ENCODE results near the gene PIK3CB. TPM values are rescaled to one million over a fixed set of nuclear protein-coding genes. Genes with fewer than 3 reads are reported as not detected.

PIK3CB gene
- total RNA-seq, 1 experiment from 2014 or later = 35.6 TPM

DNA sequence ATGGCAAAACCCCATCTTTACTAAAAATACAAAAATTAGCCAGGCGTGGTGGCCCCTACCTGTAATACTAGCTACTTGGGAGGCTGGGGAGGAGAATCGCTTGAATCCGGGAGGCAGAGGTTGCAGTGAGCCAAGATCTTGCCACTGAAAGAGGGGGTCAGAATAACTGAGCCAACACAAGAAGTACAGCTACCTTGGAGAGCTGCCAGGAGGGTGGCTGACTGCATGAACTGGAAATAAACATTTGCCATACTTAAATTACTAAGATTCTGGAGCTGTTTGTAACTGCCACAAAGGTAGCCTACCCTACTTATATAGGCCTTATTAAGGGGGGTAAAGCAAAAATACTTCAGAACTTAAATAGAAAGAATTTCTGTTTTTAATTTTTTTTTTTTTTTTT is 15.4 kb upstream of the PIK3CB start:
- H3K9ac ChIP-seq (ENCODE audit: extremely low read depth, insufficient read length, low read length) = no peak overlapping the region
- no CpG with 5 or more reads among the region's 3 CpGs for WGBS (ENCODE audit: extremely low coverage, insufficient read length, low lambda C conversion rate)
- Mint-ChIP-seq H3K36me3 (ENCODE audit: insufficient read depth in 1 of 3, low read depth in 3 of 3) (no peaks in the 10 kb centered on the region; a peak in 1 of 7 replicates), H3K9me3 (no peaks in the 10 kb centered on the region), H3K4me1 (peaks cover 26 to 27% of the 10 kb centered on the region in 2 experiments), H3K27ac (no peak overlapping the region), H3K4me3 (no peak overlapping the region), H3K27me3 (ENCODE audit: low read depth) (no peaks in the 10 kb centered on the region)
- H2BK5ac ChIP-seq (ENCODE audit: insufficient read length, low read length) = no peak overlapping the region
- no peak overlapping the region for H3K27ac ChIP-seq (ENCODE audit: insufficient read length, low read depth, low read length)
- H2BK15ac ChIP-seq (ENCODE audit: low read depth, low read length) = no peak overlapping the region
- H4K20me1 ChIP-seq (ENCODE audit: control insufficient read depth, insufficient read depth, insufficient read length) = no peaks in the 10 kb centered on the region
- no peaks in the 10 kb centered on the region for H3K79me1 ChIP-seq (ENCODE audit: insufficient read depth, low read depth, low read length, poor library complexity, severe bottlenecking)
- no peak overlapping the region for H3K14ac ChIP-seq (ENCODE audit: insufficient read depth, low read length)
- no peak overlapping the region for H3K18ac ChIP-seq (ENCODE audit: insufficient read length, low read depth, low read length)
- H3K23ac ChIP-seq (ENCODE audit: insufficient read length, low read depth, low read length) = no peak overlapping the region
- H3K23me2 ChIP-seq (ENCODE audit: insufficient read length, low read depth, low read length, poor library complexity, severe bottlenecking) = no peaks in the 10 kb centered on the region
- no peak overlapping the region for H4K91ac ChIP-seq (ENCODE audit: insufficient read length, low read depth, low read length)
- TF ChIP-seq, protein P1, sequence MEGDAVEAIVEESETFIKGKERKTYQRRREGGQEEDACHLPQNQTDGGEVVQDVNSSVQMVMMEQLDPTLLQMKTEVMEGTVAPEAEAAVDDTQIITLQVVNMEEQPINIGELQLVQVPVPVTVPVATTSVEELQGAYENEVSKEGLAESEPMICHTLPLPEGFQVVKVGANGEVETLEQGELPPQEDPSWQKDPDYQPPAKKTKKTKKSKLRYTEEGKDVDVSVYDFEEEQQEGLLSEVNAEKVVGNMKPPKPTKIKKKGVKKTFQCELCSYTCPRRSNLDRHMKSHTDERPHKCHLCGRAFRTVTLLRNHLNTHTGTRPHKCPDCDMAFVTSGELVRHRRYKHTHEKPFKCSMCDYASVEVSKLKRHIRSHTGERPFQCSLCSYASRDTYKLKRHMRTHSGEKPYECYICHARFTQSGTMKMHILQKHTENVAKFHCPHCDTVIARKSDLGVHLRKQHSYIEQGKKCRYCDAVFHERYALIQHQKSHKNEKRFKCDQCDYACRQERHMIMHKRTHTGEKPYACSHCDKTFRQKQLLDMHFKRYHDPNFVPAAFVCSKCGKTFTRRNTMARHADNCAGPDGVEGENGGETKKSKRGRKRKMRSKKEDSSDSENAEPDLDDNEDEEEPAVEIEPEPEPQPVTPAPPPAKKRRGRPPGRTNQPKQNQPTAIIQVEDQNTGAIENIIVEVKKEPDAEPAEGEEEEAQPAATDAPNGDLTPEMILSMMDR (conservative IDR thresholded peaks at IDR 0.05) = no peak
- no peak overlapping the region for H3K4ac ChIP-seq (ENCODE audit: low read depth, low read length)
- H2AFZ ChIP-seq (ENCODE audit: low read length) = no peak overlapping the region
- H2BK12ac ChIP-seq (ENCODE audit: insufficient read length, low read depth, low read length) = no peak overlapping the region
- peaks cover 8% of the 10 kb centered on the region for H3K4me1 ChIP-seq (ENCODE audit: insufficient read depth, low read length)
- H3T11ph ChIP-seq (ENCODE audit: low read length) = no peak overlapping the region
- no peak overlapping the region for H2AK5ac ChIP-seq (ENCODE audit: insufficient read length, low read length)
- H3K9me3 ChIP-seq (ENCODE audit: control insufficient read depth, low read depth, low read length) = no peaks in the 10 kb centered on the region
- no peaks in the 10 kb centered on the region for H3K79me2 ChIP-seq (ENCODE audit: insufficient read depth, low read length)
- H3K27me3 ChIP-seq (ENCODE audit: insufficient read depth, low read length) = no peaks in the 10 kb centered on the region
- H3K4me2 ChIP-seq (ENCODE audit: insufficient read depth, insufficient read length, low read length) = no peak overlapping the region
- H2BK20ac ChIP-seq (ENCODE audit: low read depth, low read length, poor library complexity, severe bottlenecking) = no peak overlapping the region
- no peak overlapping the region for H4K5ac ChIP-seq (ENCODE audit: insufficient read length, low read depth, low read length)
- no peak overlapping the region for H3K56ac ChIP-seq (ENCODE audit: insufficient read length, low read depth, low read length)
- DNase-seq = no peak
- no peak overlapping the region for H4K8ac ChIP-seq (replicated peaks; ENCODE audit: insufficient read length, low read depth, low read length)
- H2BK120ac ChIP-seq (ENCODE audit: low read depth, low read length, poor library complexity, severe bottlenecking) = no peak overlapping the region
